Iris pigment epithelial cell (primary cell): Measurements from ENCODE around the gene INSIG2.

Source experiments
- DNase-seq: peaks from one replicate; pipeline ENCODE4 v3.0.0-alpha.2; 2011; ENCODE audit warnings: low read depth

The INSIG2 gene

DNA sequence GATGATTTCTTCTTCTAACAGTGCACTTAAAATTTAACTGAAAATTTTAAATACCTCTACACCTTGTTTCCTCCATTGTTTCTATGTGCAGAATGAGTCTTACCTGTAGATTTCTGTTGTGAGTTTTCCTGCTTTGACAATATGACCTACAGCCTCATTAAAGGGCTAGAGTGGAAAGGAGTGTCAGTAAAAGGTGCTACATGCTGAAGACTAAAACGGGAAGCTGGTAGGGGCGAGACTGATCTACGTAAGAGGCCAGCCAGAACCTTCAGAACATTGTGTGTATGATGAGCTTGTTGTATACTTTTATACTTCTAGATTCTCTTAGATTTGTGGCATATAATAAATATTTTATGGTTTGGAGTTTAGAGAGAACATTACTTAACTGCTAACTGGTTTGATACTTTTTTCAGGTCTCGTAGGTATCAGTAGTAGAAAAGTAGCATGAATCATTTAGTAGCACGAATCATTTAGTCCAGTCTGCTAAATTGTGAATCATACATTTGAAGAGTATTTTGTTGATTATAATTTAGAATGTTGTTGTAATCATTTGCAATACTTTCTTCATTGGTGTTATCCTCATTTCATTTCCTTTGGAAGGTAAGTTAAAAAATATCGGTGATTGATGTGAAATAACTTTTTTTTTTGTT, 14.3 kb downstream of the INSIG2 start:
- DNase-seq = peak; percentile 47

DNA sequence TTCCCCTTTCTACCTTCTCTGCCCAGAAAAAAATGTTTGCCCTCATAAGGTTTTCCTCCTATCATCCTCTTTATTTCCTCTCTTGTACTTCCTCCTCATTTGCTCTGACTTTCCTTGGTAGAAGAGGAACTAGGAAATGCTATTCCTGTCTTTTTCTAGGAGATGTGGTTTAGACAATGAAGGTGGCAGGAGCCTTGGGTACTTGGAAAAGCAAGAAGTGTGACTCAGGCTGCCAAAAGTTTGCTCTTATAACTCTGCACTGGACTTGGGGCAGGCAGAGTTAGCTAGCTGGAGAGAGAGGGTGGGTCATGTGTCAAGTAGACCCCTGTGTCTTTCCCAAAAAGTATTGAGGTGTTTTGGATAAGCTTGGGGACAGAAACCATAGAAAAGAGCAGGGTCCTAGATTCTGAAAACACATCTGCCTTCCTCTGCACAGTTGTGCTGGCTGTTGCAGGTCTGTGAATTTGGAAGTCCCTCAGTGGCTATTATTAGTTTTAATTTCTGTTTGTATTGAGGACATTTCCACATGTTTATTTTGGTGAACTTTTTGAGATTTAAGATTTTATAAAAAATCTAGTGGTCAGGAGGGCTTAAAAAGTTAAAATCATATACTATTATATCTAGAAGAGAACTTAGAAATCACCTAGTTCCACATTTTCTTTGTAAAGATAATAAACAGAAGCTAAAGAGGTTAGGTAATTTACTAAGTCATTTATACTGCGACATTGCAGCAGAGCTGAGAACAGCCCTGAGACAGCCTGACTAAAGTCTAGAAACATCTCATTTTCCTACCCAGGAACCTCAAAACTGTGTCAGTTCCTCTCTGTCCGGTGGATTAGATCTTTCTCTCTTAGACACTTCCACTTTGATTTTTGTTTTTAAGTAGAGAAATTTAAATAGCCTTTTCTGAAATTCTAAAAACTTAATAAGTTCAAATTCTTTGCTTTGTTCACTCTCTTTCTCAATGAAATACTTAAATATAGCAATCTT, 16.0 kb downstream of the INSIG2 start:
- DNase-seq = no peak

DNA sequence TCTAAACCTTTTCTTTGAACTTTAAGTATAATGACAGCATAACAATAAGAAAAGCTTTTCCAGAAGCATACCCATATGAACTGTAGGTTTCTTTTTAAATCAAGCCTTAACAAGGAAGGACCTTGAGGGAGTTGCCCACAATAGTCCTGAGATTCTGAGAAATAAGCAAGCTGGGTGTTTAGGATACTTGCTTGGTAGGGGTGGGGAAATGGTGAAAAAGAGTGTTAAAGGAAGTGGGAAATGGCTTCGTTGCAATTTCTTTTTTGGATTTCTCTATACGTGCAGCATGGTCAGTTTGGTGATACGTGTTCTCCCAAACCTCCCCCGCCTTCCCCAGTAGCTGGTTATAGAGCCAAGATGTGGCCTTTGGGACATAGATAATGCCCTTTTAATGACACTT, 17.2 kb downstream of the INSIG2 start:
- no peak for DNase-seq

DNA sequence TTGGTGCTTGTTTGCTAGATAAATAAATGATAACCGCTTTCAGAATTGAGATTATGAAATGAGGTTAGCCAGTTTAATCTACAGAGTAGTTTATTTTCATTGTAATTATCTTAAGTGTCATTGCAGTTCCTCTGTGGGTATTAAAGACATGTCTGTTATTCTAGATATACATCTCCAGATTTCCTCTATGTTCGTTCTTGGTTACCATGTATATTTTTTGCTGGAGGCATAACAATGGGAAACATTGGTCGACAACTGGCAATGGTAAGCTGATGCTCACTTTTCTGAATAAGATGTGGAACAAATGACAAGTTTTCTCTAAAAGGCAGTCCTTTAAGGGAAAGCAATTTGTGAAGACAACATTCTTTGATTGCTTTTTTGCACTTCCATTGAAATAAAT, 18.7 kb downstream of the INSIG2 start:
- DNase-seq = no peak

DNA sequence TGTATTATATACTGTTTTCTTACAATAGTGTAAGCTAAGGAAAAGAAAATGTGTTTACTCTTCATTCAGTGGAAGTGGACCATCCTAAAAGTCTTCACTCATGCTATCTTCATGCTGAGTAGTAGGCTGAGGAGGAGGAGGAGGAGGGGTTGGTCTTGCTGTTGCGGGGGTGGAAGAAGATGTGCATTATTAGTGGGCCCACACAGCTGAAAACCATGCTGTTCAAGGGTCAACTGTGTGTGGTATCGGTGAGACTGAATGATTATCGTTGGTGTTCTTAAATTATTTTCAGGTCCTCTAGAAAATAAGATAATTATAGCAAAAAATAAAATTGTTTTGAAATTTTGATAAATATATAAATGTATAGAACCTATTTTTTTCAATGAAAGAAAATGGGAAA, 22.0 kb downstream of the INSIG2 start:
- no peak for DNase-seq

DNA sequence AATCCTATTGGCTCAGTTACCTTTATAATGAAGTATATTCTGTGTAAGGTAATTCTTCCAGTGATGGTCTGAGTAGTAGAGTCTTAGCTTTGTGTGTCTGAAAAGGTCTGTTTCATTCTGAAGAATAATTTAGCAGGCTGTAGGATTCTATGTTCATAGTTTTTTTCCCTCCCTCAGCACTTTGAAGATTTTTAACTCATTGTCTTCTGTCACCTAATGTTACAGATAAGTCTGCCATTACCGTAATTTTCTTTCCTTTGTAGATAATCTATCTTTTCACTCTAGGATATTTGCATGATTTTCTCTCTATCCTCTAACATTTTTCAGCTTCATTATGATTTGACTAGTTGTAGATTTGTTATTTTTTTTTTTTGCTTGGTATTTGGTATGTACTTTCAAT, 22.7 kb downstream of the INSIG2 start:
- no peak for DNase-seq

DNA sequence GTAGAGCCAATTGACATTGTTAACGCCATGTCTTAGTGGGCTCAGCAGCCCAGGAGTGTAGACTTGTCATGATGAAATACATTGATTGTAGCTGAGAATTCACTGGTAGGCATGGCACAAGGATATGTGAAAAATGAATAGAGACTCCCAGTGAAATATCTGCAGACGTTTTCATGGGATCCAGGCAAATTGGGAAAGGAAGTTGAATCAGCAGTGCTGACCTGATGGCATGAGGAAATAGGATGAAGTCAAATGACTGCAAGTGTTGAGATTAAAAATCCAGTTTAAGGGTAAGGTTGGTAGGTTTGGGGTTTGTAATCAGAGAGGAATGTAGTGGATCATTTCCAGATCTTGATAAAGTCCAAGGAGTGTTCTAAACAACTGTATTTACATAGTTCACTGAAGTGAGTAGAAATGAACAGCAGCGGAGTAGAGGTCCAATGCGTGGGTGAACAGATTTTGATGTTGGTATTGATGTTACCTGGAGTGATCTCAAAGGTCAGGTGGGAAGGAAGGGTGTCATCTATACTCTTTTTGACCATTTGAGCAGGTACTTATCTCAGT, 24.6 kb downstream of the INSIG2 start:
- peak; percentile 90 for DNase-seq

DNA sequence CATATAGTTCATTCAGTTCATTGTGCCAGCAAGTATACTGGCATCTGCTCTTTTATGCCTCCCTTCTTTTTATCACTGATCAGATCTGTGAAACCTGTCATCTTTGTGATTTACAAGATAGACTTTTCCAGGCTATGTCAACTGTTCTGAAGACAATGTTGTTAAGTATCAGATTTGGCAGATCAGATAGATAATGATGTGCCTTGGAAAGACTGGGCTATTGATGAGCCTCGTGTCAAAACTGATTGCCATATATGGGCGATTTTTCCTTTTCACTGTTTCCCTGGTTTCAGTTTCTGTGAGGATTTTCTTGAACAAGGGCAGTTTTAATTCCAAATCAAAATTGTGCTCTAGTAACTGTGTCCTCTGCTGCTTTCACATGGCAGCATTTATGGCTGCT, 26.6 kb downstream of the INSIG2 start:
- DNase-seq = no peak

DNA sequence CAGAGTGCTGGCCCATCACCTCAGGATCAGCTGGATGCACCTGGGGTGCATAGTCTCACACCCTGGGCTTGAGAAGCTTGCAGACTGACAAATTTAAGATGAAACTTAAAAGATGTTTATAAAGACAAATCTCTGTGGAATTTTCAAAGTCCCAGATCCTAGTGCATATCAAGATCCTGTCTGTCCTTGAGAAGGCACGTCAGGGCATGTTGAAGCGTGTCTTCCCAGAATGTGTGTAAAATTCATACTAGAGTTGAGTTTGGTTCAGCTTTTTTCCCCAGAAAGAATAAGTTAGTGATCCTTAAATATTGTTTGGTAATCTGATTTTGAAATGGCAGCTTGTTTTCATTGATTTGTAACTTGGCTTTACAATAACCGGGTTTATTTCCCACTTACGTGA, 27.5 kb downstream of the INSIG2 start:
- no peak for DNase-seq

DNA sequence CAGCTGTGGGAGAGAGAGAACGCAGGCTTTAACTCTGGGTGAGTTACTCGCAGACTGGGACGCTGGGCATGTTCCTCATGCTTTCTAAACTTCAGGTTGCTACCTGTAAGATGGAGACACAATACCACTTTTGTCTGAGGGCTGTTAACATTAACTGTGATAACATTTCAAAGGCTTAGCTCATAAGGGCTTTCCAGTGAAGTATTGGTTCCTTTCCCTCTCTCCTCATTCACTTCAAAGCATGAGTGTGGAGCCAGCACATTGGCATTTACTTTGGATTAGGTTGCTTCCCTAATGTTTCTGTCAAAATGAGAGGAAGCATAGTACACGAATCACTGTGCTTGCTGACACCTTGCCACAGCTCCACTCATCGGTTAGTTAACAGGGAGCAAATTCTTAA, 30.2 kb downstream of the INSIG2 start:
- no peak for DNase-seq

DNA sequence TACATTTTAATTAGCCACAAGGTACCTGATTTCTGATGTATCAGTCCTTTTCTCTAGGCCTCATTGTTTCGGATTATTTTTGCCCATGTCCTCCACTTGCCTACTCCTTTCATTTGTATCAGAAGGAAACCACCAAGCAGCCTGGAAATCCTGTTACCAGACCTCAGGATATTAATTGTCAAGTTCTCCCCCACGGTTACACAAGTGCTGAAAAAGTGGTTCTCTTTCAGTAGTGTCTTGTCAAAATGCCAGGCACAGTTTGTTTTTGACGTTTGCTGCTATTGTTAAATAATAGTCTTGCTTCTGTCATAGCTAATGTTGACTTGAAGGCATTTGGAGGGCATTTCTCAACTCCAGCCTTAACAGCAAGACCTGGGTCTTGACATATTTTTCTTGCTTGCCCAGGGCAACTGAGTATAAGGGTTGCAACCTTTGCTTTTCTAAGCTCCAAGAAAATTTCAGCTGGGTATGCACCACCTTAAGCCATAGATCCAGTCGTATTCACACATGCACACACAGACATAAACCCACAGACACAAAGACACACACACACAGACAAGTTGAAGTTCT, 31.0 kb downstream of the INSIG2 start:
- no peak for DNase-seq

DNA sequence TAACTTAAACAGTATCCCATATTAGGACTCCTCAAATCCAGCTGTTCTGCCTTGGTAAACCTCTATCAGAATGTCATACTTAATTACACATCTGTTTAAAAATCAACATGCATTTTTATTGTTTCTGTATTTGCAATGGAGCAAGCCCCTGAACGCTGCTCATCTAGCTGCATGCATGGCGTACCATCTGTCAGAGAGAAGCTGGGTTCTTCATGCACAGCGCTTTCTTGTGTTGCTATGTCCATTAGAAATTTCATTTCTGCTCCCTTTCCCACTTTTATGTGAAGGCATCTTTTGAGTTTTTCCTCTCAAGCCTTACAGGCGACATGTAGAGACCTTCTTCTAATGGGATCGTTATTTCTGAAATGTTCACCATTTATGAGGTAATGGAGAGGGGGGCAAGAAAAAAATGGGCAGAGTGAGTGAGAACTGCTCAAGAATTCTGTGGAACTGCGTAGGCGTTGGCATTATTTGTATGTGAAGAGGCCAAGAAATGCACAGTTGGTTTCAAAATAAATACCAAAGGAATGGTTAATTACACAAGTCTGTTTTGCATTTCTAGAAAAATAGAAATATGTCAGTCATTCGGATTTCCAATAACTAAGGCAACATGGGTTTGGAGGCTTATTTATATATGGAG, 31.6 kb downstream of the INSIG2 start:
- no peak for DNase-seq

DNA sequence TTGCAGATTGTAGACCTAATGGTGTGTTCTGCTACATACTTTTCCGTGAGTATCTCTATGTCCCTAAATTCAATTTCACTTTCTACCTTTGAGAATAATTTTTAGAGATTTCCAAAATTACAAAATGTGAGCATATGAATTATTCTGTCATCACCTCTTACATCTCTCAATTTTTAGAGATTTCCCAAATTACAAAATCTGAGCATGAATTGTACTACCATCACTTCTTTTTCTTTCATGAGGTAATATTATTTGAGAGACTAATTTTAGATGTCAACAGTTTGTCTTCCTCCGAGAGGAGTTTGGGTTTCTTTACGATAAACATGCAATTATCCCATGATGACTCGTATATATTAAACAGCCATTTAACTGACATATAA, 32.1 kb downstream of the INSIG2 start:
- DNase-seq = no peak

DNA sequence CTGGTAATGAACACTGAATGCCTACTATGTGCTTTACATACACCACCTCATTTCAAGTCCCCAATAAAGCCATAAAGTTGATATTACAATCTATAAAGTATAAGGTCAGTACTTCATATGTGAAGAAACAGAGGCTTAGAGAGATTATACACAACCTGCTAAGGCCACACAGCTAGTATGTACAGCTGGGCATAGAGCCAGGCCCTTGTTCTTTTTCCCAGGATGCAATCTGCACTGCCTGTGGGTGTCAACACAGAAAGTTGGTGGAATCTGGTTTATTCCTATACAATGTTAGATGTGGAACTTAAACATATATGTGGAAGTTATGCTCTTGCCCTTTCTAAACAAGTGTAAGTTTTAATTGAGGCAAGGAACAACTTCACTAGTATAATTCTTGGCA, 32.8 kb downstream of the INSIG2 start:
- DNase-seq = peak; percentile 35

DNA sequence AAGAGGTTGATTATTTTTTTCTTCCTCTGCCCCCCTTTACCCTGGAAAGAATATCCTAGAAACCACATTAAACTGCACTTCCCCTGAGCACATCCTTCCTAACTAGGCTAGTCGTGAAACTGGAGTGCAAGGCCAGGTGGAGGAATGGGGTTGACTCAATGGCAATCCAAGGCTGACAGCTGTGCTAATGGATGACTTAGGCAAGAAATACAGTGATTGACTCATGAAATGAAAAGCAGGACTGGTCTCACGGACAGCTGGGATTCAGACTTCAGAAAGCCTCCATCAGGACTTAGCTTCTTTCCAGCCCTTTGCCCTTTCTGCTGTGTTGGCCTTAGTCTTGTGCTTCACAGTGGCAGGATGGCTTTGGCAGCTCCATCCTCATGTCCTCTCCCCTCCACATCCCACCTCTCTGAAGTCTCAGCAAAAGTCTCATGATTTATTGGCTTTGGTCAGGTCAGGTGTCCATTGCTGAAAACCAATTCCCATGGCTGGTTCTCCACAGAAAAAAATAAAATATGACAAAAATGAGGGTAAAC, 33.8 kb downstream of the INSIG2 start:
- no peak for DNase-seq

DNA sequence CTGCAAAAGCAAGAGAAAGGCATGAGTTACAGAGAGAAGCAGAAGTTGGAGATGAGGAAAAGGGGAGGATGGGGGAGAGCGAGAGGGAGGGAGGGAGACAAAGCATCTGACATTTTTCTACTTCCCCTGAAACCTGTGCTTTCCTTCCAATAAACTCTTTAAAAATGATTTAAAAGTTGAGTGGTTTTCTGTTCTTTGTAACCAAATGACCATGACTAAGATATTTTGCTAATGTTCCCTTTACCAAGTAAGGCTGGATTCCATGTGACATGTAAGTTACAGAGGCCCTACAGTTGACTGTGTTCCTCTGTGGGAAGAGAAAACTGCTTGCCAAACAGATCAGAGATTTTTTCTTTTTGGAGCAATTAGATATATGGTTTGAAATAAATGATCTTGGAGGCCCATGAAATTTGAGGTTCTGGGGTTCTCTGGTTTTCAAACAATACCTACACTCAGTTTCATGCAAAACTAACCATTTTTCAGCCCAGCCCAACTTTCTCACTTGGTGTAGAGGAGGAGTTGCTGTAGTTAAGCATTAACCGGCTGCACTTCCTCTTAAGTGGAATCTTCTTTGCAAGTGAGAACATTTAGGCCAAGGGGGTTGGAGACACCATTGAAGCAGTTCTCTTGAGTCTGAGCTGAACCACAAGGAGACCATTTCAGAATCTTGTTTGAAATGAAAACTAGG, 34.5 kb downstream of the INSIG2 start:
- no peak for DNase-seq

DNA sequence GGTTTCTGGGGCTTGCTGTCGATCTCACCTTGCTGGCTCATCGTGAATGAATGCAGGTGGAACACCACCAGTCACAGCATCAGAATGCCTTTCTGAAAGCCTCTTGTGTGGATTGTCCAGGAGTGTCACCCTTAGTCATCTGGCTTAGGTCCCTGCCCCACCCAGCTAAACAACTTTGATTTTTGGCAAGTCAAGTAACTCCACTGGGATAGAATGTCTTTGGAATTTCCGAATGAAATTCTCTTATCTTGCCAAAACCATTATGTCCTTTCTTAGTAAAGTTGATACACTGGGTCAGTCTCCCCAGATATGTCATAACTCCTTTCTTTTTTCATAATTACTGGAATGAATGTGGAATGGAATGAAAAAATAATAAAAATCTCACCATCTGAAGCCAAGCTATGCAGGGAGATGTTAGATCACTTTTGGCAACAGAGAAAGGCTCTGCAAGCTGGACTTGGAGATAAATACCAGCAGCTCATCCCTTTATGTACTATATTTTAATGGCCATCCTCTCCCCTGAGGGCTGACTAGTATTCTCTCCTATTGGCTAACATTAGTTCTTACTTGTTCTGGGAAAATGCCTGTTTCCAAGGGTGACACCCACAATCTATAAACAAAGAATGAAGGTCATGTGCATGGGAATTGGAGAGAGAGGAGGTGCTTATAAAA, 35.4 kb downstream of the INSIG2 start:
- DNase-seq = peak; percentile 61

DNA sequence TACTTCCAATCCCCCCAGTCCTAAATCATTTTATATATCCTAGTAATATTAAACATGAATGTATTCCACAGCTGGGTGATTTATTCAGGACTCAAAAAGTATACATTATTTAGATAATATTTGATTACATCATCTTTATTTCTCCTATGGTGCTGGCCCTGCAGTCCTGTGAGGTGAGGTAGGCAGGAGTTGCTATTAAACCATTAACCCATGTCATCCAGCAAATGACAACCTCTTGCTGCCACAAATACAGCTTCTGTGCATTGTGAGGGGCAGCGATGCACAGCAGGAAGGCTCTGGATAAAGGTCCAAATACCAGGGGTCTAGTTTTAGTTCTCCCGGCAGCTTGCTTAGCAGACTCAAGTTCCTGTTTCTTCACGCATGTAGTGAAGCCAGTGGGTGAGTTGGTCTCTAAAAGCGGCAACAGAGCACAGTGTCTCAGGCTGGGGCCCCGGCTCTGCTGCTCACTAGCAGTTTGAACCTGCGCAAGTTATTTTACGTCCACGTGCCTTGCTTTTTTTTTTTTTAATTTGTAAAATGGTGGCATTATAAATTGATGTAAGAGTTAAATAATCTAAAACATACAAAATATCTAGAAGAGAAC, 36.1 kb downstream of the INSIG2 start:
- no peak for DNase-seq

DNA sequence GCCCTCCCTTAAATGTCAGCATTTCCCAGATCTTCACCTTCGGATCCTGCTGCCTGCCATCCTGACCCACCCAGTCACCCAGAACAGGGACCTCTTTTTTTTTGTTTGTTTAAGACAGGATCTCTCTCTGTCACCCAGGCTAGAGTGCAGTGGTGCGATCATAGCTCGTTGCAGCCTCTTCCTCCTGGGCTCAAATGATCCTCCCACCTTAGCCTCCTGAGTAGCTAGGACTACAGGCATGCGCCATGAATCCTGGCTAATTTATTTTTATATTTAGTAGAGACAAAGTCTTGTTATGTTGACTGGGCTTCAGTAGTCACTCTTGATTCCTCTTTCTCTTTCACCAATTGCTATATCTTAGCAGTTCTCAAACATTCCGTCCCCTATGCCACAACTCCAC, 39.0 kb downstream of the INSIG2 start:
- DNase-seq = no peak

DNA sequence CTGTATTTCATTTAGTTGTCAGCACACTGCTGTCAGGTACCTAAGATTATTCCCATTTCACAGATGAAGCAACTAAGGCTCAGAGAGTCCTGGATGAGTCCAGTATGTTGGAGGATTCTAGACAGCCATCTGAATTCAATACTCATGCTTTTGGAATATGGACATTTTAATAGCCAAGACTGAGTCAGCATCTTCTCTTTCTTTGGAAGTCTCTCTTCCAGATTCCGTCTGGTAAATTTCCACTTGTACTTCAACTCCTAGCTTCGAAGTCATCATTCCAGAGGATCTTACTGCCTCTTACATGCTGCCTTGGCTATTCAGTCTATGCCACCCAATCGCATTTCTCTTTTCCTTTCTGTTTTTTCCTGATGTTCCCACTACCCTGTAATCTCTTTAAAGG, 40.6 kb downstream of the INSIG2 start:
- no peak for DNase-seq
